HUES64 (cell line): ENCODE measurements around the gene MRPL11.
A peak's percentile ranks its signal among the peaks of the same experiment; 100 is the strongest.

Source experiments
- H3K27ac ChIP-seq: 2 replicates; pipeline ENCODE4 v1.7.0; 2013; ENCODE audit warnings: low read depth, low read length, inconsistent platforms
- H3K27me3 ChIP-seq: 2 replicates; pipeline ENCODE4 v1.6.1; 2013; ENCODE audit warnings: mild to moderate bottlenecking, low read length; ENCODE audit not compliant: insufficient read depth
- H3K36me3 ChIP-seq: 2 replicates; pipeline ENCODE4 v1.6.1; 2013; ENCODE audit warnings: mild to moderate bottlenecking, low read length; ENCODE audit not compliant: insufficient read depth
- H3K4me1 ChIP-seq: 2 replicates; pipeline ENCODE4 v1.6.1; 2013; ENCODE audit warnings: mild to moderate bottlenecking, low read length, moderate library complexity; ENCODE audit not compliant: insufficient read depth
- H3K4me3 ChIP-seq: 2 replicates; pipeline ENCODE4 v1.5.1; 2013; ENCODE audit warnings: mild to moderate bottlenecking, low read length, moderate library complexity
- H3K9ac ChIP-seq: 2 replicates; pipeline ENCODE4 v1.6.1; 2013; ENCODE audit warnings: mild to moderate bottlenecking, low read depth, low read length
- H3K9me3 ChIP-seq: 2 replicates; pipeline ENCODE4 v1.6.1; 2013; ENCODE audit warnings: low read depth, low read length; ENCODE audit not compliant: insufficient read depth
- WGBS: fragments of 150-250, 120-280 bp; methylation state at CpG from one replicate; pipeline ENCODE4 v1.1.7; 2013; ENCODE audit warnings: missing lambda C conversion rate; 5-methylcytosine and 5-hydroxymethylcytosine counted together

The MRPL11 gene

DNA sequence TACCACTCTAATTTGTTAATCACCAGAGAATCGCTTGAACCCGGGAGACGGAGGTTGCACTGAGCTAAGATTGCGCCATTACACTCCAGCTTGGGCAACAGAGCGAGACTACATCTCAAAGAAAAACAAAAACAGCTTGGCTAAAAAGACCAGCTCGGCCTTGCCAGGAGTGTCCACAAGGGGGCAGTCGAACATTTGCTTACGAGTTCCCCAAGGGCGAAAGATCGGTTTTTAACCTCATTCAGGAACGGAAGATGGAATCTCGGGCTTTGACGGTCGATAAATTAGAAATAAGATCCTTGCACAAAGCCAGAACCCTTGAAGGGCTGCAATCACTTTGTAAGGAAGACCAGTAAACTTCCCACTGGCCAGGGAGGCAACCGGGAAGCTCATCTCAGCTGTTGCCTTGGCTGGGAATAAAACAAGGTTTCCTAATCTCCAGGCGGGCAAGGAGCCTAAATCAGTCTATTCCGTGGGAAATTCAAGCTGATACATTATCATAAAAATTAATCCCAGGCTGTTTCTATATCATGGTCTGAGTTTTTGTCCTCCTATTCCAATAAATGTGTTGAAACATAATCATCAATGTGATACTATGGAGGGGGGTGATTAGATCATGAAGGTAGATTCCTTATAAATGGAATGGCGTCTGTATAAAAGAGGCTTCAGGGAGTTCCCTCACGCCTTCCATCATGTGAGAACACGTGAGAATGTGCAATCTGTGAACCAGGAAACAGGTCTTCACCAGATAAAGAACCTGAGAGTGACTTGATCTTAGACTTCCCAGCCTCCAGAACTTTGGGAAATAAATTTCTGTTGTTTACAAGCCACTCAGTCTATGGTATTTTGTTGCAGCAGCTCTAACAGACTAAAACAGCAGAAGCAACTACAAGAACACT lies 52.2 kb downstream of the MRPL11 start:
- Histone ChIP-seq H3K27ac (no peak overlapping the region), H3K27me3 (peaks cover 7% of the 10 kb centered on the region; the same call in 1 of the 2 replicates), H3K36me3 (no peaks in the 10 kb centered on the region), H3K4me3 (peak overlapping the region; percentile 33), H3K9me3 (no peaks in the 10 kb centered on the region), H3K4me1 (no peaks in the 10 kb centered on the region), H3K9ac (0 out of 2 replicates have a peak overlapping the region, but pooled peaks have one; percentile 10)
- 23% methylated on average over 20 of the region's 20 CpGs for WGBS
